ENCODE measurements around the gene KRT36. TPM values are rescaled to one million over a fixed set of nuclear protein-coding genes. Genes with fewer than 3 reads are reported as not detected.

KRT36 gene
- total RNA-seq, result not detected

- H3K27me3 Mint-ChIP-seq, result no peaks in the 10 kb centered on the region
- H3K9me3 Mint-ChIP-seq, result no peaks in the 10 kb centered on the region
- no peak for DNase-seq
- no peak within 1 kb of the TSS for H3K27ac Mint-ChIP-seq
- ChIA-PET POLR2A (no interaction called here), CTCF (interaction anchor here (1.8 kb wide), 1 partner anchor 159 kb away, joined by 3 read pairs; no protein-coding TSS in a partner anchor)
- H3K4me1 Mint-ChIP-seq, result peaks cover 2% of the 10 kb centered on the region
- no peak within 1 kb of the TSS for H3K4me3 Mint-ChIP-seq
- no peaks in the 10 kb centered on the region for H3K36me3 Mint-ChIP-seq (ENCODE audit: low read depth)
Observed at GRCh38 chr17:41489531-41489930, at the start of gene KRT36. Gene KRT36, minus strand, starts transcription at chr17:41489910. Its CDS starts 46 bp downstream, at chr17:41489864.

- CTCF ChIA-PET, result no interaction called here
Observed at GRCh38 chr17:41539071-41539492, 49.4 kb upstream of the KRT36 start.

GRCh38 chr17:41538565-41538991 lies 48.9 kb upstream of the KRT36 start:
- Mint-ChIP-seq H3K27me3 (peaks cover 13% of the 10 kb centered on the region), H3K4me1 (no peaks in the 10 kb centered on the region), H3K9me3 (no peaks in the 10 kb centered on the region), H3K27ac (no peak overlapping the region), H3K4me3 (no peak overlapping the region), H3K36me3 (ENCODE audit: low read depth) (no peaks in the 10 kb centered on the region)
- ChIA-PET POLR2A (no interaction called here), CTCF (interaction anchor here (1.1 kb wide), 1 partner anchor 10 kb away, joined by 3 read pairs; no protein-coding TSS in a partner anchor)
- DNase-seq, result no peak

More at GRCh38 chr17:41539071-41539492, 49.4 kb upstream of the KRT36 start:
- Mint-ChIP-seq H3K36me3 (ENCODE audit: low read depth) (no peaks in the 10 kb centered on the region), H3K9me3 (no peaks in the 10 kb centered on the region), H3K4me1 (no peaks in the 10 kb centered on the region), H3K27ac (no peak overlapping the region), H3K4me3 (no peak overlapping the region), H3K27me3 (peaks cover 13% of the 10 kb centered on the region)
- DNase-seq, result no peak
- POLR2A ChIA-PET, result no interaction called here

- Mint-ChIP-seq H3K27ac (no peak overlapping the region), H3K4me1 (no peaks in the 10 kb centered on the region), H3K36me3 (ENCODE audit: low read depth) (no peaks in the 10 kb centered on the region), H3K27me3 (peaks cover 16% of the 10 kb centered on the region), H3K9me3 (no peaks in the 10 kb centered on the region), H3K4me3 (no peak overlapping the region)
- no peak for DNase-seq
- POLR2A ChIA-PET, result no interaction called here
- CTCF ChIA-PET, result interaction anchor here (1.1 kb wide), 1 partner anchor 11 kb away, joined by 3 read pairs; no protein-coding TSS in a partner anchor
Observed at GRCh38 chr17:41537990-41538389, 48.3 kb upstream of the KRT36 start.

- POLR2A ChIA-PET, result no interaction called here
- no peak overlapping the region for H3K4me3 Mint-ChIP-seq
Observed at GRCh38 chr17:41537614-41537954, 47.9 kb upstream of the KRT36 start.

GRCh38 chr17:41536741-41537613 lies 47.3 kb upstream of the KRT36 start:
- Mint-ChIP-seq H3K27ac (no peak overlapping the region), H3K9me3 (no peaks in the 10 kb centered on the region), H3K36me3 (ENCODE audit: low read depth) (no peaks in the 10 kb centered on the region), H3K4me3 (no peak overlapping the region), H3K4me1 (no peaks in the 10 kb centered on the region), H3K27me3 (peaks cover 23% of the 10 kb centered on the region)
- no peak for DNase-seq
- ChIA-PET CTCF (interaction anchor here (3.6 kb wide), 1 partner anchor 12 kb away, joined by 18 read pairs; no protein-coding TSS in a partner anchor), POLR2A (no interaction called here)

More at GRCh38 chr17:41537614-41537954, 47.9 kb upstream of the KRT36 start:
- CTCF ChIA-PET, result interaction anchor here (1.1 to 3.6 kb wide), 2 partner anchors 11 kb away, joined by 3 to 18 read pairs; no protein-coding TSS in a partner anchor
- Mint-ChIP-seq H3K4me1 (no peaks in the 10 kb centered on the region), H3K27me3 (peaks cover 17% of the 10 kb centered on the region), H3K27ac (no peak overlapping the region), H3K36me3 (ENCODE audit: low read depth) (no peaks in the 10 kb centered on the region), H3K9me3 (no peaks in the 10 kb centered on the region)
- DNase-seq, result no peak

GRCh38 chr17:41535764-41536481 lies 46.2 kb upstream of the KRT36 start:
- Mint-ChIP-seq H3K27ac (no peak overlapping the region), H3K36me3 (ENCODE audit: low read depth) (no peaks in the 10 kb centered on the region), H3K9me3 (no peaks in the 10 kb centered on the region), H3K4me1 (no peaks in the 10 kb centered on the region), H3K4me3 (no peak overlapping the region), H3K27me3 (peaks cover 31% of the 10 kb centered on the region)
- POLR2A ChIA-PET, result no interaction called here
- DNase-seq, result no peak
- CTCF ChIA-PET, result interaction anchor here (3.6 kb wide), 1 partner anchor 13 kb away, joined by 18 read pairs; no protein-coding TSS in a partner anchor

- ChIA-PET POLR2A (no interaction called here), CTCF (interaction anchor here (0.5 to 3.6 kb wide), 2 partner anchors 9 to 14 kb away, joined by 3 to 18 read pairs; no protein-coding TSS in a partner anchor)
- Mint-ChIP-seq H3K27me3 (peaks cover 33% of the 10 kb centered on the region), H3K27ac (no peak overlapping the region), H3K36me3 (ENCODE audit: low read depth) (no peaks in the 10 kb centered on the region), H3K9me3 (no peaks in the 10 kb centered on the region), H3K4me1 (no peaks in the 10 kb centered on the region), H3K4me3 (no peak overlapping the region)
- DNase-seq, result no peak
Observed at GRCh38 chr17:41534899-41535546, 45.3 kb upstream of the KRT36 start.

- CTCF ChIA-PET, result interaction anchor here (1.4 kb wide), 1 partner anchor 129 kb away, joined by 3 read pairs; no protein-coding TSS in a partner anchor
- no peaks in the 10 kb centered on the region for H3K4me1 Mint-ChIP-seq
- H3K4me3 Mint-ChIP-seq, result no peak overlapping the region
- no peaks in the 10 kb centered on the region for H3K36me3 Mint-ChIP-seq (ENCODE audit: low read depth)
- no peak for DNase-seq
- peaks cover 47% of the 10 kb centered on the region for H3K27me3 Mint-ChIP-seq
- POLR2A ChIA-PET, result no interaction called here
- H3K9me3 Mint-ChIP-seq, result no peaks in the 10 kb centered on the region
- H3K27ac Mint-ChIP-seq, result no peak overlapping the region
Observed at GRCh38 chr17:41533613-41534012, 43.9 kb upstream of the KRT36 start.

GRCh38 chr17:41532947-41533570 lies 43.3 kb upstream of the KRT36 start:
- ChIA-PET CTCF (interaction anchor here (1.3 to 1.5 kb wide), 3 partner anchors 15 to 130 kb away, joined by 3 to 7 read pairs (median 3); no protein-coding TSS in a partner anchor), POLR2A (no interaction called here)
- no peak for DNase-seq
- H3K36me3 Mint-ChIP-seq (ENCODE audit: low read depth), result no peaks in the 10 kb centered on the region
- no peaks in the 10 kb centered on the region for H3K9me3 Mint-ChIP-seq
- H3K27ac Mint-ChIP-seq, result no peak overlapping the region
- H3K4me1 Mint-ChIP-seq, result peaks cover 2% of the 10 kb centered on the region
- peaks cover 52% of the 10 kb centered on the region for H3K27me3 Mint-ChIP-seq
- no peak overlapping the region for H3K4me3 Mint-ChIP-seq

- CTCF ChIA-PET, result interaction anchor here (1.3 to 1.5 kb wide), 2 partner anchors 16 to 17 kb away, joined by 3 to 7 read pairs; no protein-coding TSS in a partner anchor
- H3K27ac Mint-ChIP-seq, result no peak overlapping the region
- POLR2A ChIA-PET, result no interaction called here
- H3K36me3 Mint-ChIP-seq (ENCODE audit: low read depth), result no peaks in the 10 kb centered on the region
- no peaks in the 10 kb centered on the region for H3K9me3 Mint-ChIP-seq
- DNase-seq, result no peak
- no peak overlapping the region for H3K4me3 Mint-ChIP-seq
- H3K27me3 Mint-ChIP-seq, result peaks cover 55% of the 10 kb centered on the region
- H3K4me1 Mint-ChIP-seq, result peaks cover 3% of the 10 kb centered on the region
Observed at GRCh38 chr17:41531993-41532392, 42.3 kb upstream of the KRT36 start.

All from activated CD4-positive, alpha-beta memory T cell treated with anti-CD3 and anti-CD28 coated beads, Interleukin-2, amount 10 ng/mL, durations not matched to agents 7 days and 5 days (primary cell).